Breast epithelium (tissue), 4 donors: Measurements from ENCODE around the gene TEAD1. TPM values are rescaled to one million over a fixed set of nuclear protein-coding genes. Genes with fewer than 3 reads are reported as not detected.

Experiments
- DNase-seq, 2 donors: peaks; one replicate each; pipeline ENCODE4 v3.0.0-alpha.2; 2019; ENCODE audit warnings: low spot score in 2 of 2
- H3K27ac ChIP-seq, 2 donors: fragments of 200-600 bp; sonication (generic) in 1 of 2; one replicate each; pipeline ENCODE4 v1.5.1; 2016 to 2019; ENCODE audit warnings: mild to moderate bottlenecking in 1 of 2
- H3K27me3 ChIP-seq, 2 donors: fragments of 200-600 bp; sonication (generic) in 1 of 2; one replicate each; pipeline versions ENCODE4 v1.5.1 to v1.6.0; 2017 to 2019; ENCODE audit warnings: control low read depth in 1 of 2, mild to moderate bottlenecking in 1 of 2
- H3K36me3 ChIP-seq: fragments of 200-600 bp; one replicate; pipeline ENCODE4 v1.5.1; 2019
- H3K4me1 ChIP-seq, 2 donors: fragments of 200-600 bp; sonication (generic); one replicate each; pipeline ENCODE4 v1.5.1; 2016 to 2019; ENCODE audit warnings: control low read depth in 1 of 2
- H3K4me3 ChIP-seq, 3 donors: fragments of 200-600 bp; sonication (generic); 1 replicate in 2 of 3; 2 replicates in 1 of 3; pipeline ENCODE4 v1.5.1; 2016 to 2019; ENCODE audit warnings: mild to moderate bottlenecking in 3 of 3, moderate library complexity in 2 of 3
- H3K9me3 ChIP-seq, 2 donors: fragments of 200-600 bp; sonication (generic) in 1 of 2; one replicate each; pipeline ENCODE4 v1.5.1; 2016 to 2019; ENCODE audit warnings: control low read depth in 1 of 2
- POLR2A ChIP-seq: fragments of 450-650 bp; IDR thresholded peaks from one replicate; pipeline ENCODE4 v1.6.1; 2016; ENCODE audit warnings: antibody characterized with exemption, mild to moderate bottlenecking, moderate library complexity
- POLR2AphosphoS5 ChIP-seq, 3 donors: sonication (generic); formaldehyde crosslinking; IDR thresholded peaks; one replicate each; pipeline ENCODE4 v1.6.1; 2017; ENCODE audit warnings: antibody characterized with exemption in 3 of 3
- intact Hi-C: fragments of 100-400 bp; cut with DNase I; formaldehyde crosslinking; loops from one replicate; pipeline ENCODE4 v1.15.1; 2023; ENCODE audit warnings: low total_unique reads
- total RNA-seq, 3 donors: library from RNA; depleted of rRNA; stranded (reverse); fragments of >200 nt; gene quantifications; one replicate each; pipeline ENCODE4 v1.1.0, GENCODE V29; 2016
- TF ChIP-seq, protein P1 (sequence below), 3 donors: fragments of 450-650 bp; IDR thresholded peaks; one replicate each; pipeline ENCODE4 v1.5.1; 2016 to 2017; ENCODE audit warnings: antibody characterized with exemption in 3 of 3, mild to moderate bottlenecking in 3 of 3, moderate library complexity in 3 of 3

The TEAD1 gene
- total RNA-seq, 3 donors from 2014 or later: 67.8 to 110 (median 80.1) TPM

GRCh38 chr11:12734625-12735024 is 60.4 kb downstream of the TEAD1 start:
- DNase-seq: no peak
- Histone ChIP-seq H3K36me3 (no peaks in the 10 kb centered on the region), H3K27me3 (no peaks in the 10 kb centered on the region), H3K4me1 (no peaks in the 10 kb centered on the region), H3K9me3 (no peaks in the 10 kb centered on the region), H3K27ac (no peak overlapping the region), H3K4me3 (no peak overlapping the region)
- TF ChIP-seq POLR2AphosphoS5 (IDR thresholded peaks at IDR 0.05) (no peak), POLR2A (no peak)
- TF ChIP-seq, protein P1, sequence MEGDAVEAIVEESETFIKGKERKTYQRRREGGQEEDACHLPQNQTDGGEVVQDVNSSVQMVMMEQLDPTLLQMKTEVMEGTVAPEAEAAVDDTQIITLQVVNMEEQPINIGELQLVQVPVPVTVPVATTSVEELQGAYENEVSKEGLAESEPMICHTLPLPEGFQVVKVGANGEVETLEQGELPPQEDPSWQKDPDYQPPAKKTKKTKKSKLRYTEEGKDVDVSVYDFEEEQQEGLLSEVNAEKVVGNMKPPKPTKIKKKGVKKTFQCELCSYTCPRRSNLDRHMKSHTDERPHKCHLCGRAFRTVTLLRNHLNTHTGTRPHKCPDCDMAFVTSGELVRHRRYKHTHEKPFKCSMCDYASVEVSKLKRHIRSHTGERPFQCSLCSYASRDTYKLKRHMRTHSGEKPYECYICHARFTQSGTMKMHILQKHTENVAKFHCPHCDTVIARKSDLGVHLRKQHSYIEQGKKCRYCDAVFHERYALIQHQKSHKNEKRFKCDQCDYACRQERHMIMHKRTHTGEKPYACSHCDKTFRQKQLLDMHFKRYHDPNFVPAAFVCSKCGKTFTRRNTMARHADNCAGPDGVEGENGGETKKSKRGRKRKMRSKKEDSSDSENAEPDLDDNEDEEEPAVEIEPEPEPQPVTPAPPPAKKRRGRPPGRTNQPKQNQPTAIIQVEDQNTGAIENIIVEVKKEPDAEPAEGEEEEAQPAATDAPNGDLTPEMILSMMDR (IDR thresholded peaks at IDR 0.05): no peak
- intact Hi-C loops: no loop called here

- Histone ChIP-seq H3K36me3 (no peaks in the 10 kb centered on the region), H3K4me3 (no peak overlapping the region), H3K27me3 (no peaks in the 10 kb centered on the region), H3K4me1 (no peaks in the 10 kb centered on the region), H3K9me3 (no peaks in the 10 kb centered on the region), H3K27ac (no peak overlapping the region)
- intact Hi-C loops: no loop called here
- no peak for DNase-seq
- TF ChIP-seq POLR2A (no peak), POLR2AphosphoS5 (IDR thresholded peaks at IDR 0.05) (no peak)
- TF ChIP-seq, protein P1 (IDR thresholded peaks at IDR 0.05): no peak
Observed at GRCh38 chr11:12735262-12735661, 61.0 kb downstream of the TEAD1 start.

DNA sequence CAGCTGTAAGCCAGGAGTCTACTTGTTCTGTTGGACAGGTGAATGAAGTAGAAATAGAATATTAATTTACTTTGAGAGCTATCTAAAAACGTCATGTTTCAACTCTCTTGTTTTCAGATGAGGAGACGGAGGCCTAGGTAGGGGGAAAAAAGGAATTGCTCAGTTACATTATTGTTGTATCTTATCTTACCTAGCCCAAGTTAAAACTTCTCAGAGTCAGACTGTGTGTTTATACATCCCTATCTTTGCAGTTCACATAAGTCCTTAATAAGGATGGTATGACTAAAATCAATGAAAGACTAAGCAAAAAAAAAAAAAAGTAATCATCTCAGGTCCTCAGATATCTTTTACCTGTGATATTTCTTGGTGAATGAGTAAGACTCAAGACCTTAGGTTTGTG is 62.8 kb downstream of the TEAD1 start:
- no peak overlapping the region for H3K27ac ChIP-seq
- intact Hi-C loops: no loop called here
- no peak overlapping the region for H3K4me3 ChIP-seq
- H3K36me3 ChIP-seq: no peaks in the 10 kb centered on the region
- H3K9me3 ChIP-seq: no peaks in the 10 kb centered on the region
- no peaks in the 10 kb centered on the region for H3K4me1 ChIP-seq
- no peaks in the 10 kb centered on the region for H3K27me3 ChIP-seq
- DNase-seq: no peak
- TF ChIP-seq POLR2AphosphoS5 (IDR thresholded peaks at IDR 0.05) (no peak), POLR2A (no peak)
- TF ChIP-seq, protein P1 (IDR thresholded peaks at IDR 0.05): no peak

DNA sequence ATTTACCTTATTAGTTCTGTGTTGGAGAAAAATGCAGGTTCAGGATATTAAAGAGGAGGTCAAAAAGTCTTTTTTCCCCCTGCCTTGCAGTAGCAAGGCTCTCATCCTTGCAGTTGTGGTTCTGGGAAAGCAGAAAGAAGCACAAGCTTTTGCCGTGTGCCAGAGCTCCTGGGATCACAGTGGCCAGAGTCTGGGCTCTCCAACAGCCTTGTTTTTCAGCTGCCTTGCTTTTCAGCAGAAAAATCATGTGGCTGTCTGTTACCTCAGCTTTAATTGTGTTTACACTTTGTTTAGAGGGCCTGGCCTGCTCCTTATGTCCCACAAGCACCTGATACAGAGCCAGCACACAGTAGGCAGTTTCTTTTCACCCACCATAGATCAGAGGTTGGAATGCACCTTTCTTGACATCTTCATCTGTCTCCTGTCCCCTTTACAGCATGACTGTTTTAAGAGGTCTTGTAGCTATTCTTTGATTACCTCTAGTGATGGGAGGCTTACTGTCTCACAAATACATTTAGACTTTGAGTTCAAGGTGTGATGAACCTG is 67.5 kb downstream of the TEAD1 start:
- DNase-seq: no peak
- TF ChIP-seq POLR2A (no peak), POLR2AphosphoS5 (IDR thresholded peaks at IDR 0.05) (no peak)
- TF ChIP-seq, protein P1 (IDR thresholded peaks at IDR 0.05): no peak
- intact Hi-C loops: no loop called here
- Histone ChIP-seq H3K9me3 (no peaks in the 10 kb centered on the region), H3K27me3 (no peaks in the 10 kb centered on the region), H3K27ac (no peak overlapping the region), H3K4me1 (peaks cover 3 to 4% of the 10 kb centered on the region in 2 donors), H3K4me3 (no peak overlapping the region), H3K36me3 (no peaks in the 10 kb centered on the region)

DNA sequence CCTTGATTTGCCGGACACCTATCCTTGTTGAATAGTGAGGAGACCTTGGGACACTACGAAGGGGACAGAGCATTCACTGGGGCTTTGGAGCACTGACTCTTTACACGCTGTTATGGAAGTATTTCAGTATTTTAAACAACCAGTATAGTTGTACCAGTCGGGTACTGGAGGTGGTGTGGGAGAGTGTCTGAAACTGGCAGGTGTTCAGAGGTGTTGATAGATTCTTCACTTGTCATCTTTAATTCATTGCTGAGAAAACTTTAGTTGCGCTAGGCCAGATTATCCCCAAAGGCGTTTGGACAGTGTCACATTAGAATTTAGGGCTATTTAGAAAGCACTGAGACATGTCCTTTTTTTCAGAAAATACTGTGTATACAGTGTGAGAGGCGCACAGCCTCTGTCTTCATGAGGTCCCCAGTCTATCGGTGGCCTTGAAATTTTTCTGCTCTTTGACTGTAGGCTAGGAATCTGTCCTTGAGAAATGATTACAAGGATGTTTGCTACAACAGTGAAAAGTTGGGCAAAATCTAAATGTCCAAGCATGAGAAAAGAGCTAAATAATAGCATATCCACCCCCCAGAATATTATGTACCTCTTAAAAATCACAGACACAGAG is 69.7 kb downstream of the TEAD1 start:
- no peak overlapping the region for H3K4me3 ChIP-seq
- intact Hi-C loops: no loop called here
- H3K27me3 ChIP-seq: no peaks in the 10 kb centered on the region
- TF ChIP-seq POLR2AphosphoS5 (IDR thresholded peaks at IDR 0.05) (no peak), POLR2A (no peak)
- TF ChIP-seq, protein P1 (IDR thresholded peaks at IDR 0.05): no peak
- H3K36me3 ChIP-seq: no peaks in the 10 kb centered on the region
- no peak overlapping the region for H3K27ac ChIP-seq
- H3K4me1 ChIP-seq: peaks cover 4 to 6% of the 10 kb centered on the region in 2 donors
- no peaks in the 10 kb centered on the region for H3K9me3 ChIP-seq
- DNase-seq: no peak
